ENCODE results near the gene ARID1B.

GRCh38 chr6:156971153-156971885 is 194.1 kb downstream of the ARID1B start:
- TF ChIP-seq, protein P1, sequence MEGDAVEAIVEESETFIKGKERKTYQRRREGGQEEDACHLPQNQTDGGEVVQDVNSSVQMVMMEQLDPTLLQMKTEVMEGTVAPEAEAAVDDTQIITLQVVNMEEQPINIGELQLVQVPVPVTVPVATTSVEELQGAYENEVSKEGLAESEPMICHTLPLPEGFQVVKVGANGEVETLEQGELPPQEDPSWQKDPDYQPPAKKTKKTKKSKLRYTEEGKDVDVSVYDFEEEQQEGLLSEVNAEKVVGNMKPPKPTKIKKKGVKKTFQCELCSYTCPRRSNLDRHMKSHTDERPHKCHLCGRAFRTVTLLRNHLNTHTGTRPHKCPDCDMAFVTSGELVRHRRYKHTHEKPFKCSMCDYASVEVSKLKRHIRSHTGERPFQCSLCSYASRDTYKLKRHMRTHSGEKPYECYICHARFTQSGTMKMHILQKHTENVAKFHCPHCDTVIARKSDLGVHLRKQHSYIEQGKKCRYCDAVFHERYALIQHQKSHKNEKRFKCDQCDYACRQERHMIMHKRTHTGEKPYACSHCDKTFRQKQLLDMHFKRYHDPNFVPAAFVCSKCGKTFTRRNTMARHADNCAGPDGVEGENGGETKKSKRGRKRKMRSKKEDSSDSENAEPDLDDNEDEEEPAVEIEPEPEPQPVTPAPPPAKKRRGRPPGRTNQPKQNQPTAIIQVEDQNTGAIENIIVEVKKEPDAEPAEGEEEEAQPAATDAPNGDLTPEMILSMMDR (IDR thresholded peaks at IDR 0.05), result no peak
- TF ChIP-seq EZH2 (IDR thresholded peaks at IDR 0.05; ENCODE audit: borderline replicate concordance, insufficient read depth, low read depth, low read length, poor library complexity, severe bottlenecking), result no peak
